ENCODE measurements around the gene GDF10.

GRCh38 chr10:47346581-47347302, 46.7 kb downstream of the GDF10 start:
- TF ChIP-seq CTCF (IDR thresholded peaks at IDR 0.05) (no peak), POLR2A (IDR thresholded peaks at IDR 0.05) (no peak), POLR2AphosphoS5 (IDR thresholded peaks at IDR 0.05) (no peak), EP300 (IDR thresholded peaks at IDR 0.05) (no peak)
